GM21717 (cell line): Measurements from ENCODE around the gene ADISSP.

Experiments used
- ATAC-seq: cut with Tn5 transposase; IDR thresholded peaks from one replicate; pipeline ENCODE4 v1.9.1; 2021; ENCODE audit warnings: mild to moderate bottlenecking, moderate library complexity; ENCODE audit not compliant: unreplicated experiment

ADISSP gene

DNA sequence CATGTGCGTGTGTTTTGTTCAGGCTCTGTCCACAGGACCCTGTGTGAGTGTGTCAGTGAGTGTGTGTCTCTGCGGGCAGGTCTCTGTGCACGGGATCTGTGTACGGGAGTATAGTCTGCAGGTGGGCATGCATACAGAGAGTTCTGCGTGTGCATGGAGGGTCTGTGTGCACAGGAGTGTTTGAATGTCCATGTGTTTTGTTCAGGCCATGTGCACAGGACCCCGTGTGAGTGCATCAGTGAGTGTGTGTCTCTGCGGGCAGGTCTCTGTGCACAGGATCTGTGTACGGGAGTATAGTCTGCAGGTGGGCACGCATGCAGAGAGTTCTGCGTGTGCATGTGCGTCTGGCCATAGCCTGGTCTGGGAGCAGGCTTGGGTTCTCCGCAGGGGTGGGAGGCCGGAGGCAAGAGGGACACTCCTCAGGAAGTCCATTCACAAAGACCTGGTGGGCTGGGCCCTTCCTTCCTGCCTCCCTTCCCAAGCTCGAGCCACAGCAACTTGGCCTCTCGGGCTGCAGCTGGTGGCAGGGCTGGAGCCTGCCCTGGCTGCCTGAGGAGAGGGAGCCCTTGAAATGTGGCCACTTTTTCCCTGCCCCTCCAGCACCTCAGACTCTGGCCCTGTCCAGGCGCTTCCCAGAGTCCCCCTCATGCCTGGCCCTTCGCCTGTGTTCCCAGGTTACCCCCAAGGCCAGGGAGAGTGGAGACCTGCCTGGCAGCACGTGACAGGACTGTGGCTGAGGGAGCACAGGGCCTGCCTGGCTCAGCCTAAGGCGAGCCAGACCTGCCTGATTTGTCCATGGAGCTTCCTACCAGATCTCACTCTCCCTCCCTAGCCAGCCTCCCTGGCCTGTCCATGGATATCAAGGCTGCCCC, 28.3 kb downstream of the ADISSP start:
- ATAC-seq = no peak

- no peak for ATAC-seq
Observed at GRCh38 chr20:3738111-3739053, 29.2 kb downstream of the ADISSP start.

GRCh38 chr20:3735768-3736167, 31.8 kb downstream of the ADISSP start:
- no peak for ATAC-seq

DNA sequence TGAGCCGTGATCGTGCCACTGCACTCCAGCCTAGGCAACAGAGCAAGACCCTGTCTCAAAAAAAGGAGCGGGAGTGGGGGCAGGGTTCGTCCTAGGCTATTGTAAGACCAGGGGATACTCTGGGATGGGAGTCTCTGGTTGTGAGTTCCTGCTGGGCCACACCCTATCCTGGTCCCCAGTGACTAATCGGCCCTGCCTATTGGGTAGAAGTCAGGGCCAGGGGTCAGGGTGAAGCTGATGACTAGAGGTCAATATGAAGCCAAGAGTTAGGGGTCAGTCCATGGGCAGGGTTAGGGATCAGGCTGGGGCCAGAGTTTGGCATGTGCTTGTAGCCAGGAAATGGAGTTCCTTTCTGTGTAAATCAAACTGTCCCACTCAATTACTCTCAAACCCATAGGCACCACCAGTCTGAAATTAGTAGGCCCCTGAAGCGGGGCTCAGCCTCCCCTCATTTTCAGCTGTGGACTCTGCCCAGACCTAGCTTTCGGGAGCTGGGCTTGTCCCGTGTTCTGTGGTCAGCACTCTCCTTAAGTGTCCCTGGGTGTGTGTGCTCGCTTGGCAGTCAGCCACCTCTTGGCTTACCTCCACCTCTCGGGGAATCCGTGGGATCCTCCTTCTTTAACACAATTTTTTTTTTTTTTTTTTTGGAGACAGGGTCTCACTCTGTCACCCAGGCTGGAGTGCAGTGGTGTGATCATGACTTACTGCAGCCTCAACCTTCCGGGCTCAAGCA, 33.3 kb downstream of the ADISSP start:
- ATAC-seq = no peak

DNA sequence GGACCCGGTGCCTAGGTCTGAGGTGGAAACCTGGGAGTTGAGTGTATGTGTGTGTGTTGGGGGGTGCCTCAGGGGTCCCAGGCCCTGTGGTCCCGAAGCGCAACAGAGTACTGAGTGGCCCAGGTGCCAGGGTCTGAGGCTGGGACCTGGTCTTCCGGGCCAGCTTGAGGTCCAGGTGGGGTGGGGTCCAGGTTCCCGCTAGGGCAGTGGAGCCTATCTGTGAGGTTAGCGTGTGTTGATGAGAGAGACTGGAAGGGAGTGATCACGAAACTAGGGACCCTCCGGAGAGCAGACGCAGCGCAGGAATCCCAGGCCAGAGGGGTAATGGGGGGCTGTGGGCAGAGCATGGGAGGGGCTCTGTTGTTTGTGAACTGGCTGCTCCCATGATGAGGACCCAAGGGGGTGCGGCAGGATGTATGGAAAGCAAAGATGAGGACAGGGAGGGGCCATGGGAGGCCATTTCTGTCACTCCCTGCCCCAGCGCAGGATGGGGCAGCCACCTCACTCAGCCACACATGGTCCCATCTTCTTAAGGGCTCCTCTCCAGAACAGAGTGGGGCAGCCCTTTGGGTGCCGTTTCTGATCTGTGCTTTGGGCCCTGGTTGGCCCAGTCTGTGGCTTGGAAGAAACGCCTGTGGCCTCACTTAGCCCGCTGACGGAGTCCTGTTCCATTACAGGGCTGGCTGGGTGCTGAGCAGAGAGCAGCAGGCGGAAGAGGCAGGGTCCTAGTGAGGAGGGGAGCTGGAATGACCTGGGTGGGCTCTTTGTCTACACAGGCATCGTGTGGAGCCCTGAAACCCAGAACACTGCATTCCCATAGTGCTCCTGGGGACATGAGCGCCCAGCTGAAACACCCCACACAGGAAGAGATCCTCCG, 34.2 kb downstream of the ADISSP start:
- no peak for ATAC-seq

DNA sequence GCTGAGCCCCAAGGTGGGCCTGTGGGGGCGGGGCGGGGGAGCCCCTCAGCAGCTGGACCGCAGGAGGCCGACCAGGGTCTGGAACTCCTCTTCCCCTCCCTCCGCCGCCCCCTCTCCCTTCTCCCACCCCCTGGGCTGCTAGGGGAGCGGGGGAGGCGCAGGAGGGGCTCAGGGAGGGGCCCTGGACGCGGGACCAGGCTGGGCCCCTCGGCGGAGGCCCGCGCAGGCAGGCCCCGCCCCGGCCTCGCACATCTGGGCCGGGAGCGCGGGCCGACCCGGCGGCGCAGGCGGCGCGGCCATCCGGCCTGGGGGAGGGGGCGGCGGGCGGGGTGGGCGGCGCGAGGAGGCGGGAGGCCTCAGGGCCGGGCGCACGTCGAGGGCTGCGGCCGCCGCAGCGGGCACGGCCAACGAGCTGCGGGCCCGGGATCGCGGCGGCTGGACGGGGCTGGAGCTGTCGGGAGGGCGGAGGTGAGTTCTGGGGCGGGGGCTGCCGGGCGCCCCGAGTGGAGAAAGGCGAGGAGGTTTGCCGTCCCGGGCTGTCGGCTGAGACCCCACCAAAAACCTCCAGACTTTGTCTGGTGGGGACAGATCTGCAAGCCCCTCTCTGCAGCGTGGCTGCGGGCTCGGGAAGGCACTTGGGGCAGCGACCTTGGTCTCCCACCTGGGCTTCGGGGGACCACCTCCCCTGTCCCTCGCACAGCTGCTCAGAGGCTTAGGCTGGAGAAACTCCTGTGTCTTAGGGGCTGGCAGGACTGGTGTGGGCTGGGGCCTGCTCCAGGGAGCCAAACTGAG, 35.0 kb downstream of the ADISSP start, which contains the start of gene HSPA12B:
Gene HSPA12B, plus strand, starts transcription at position 359 of the 792 bp plus-strand sequence. CDS start 5,990 bp downstream, outside the sequence.
- ATAC-seq = no peak

DNA sequence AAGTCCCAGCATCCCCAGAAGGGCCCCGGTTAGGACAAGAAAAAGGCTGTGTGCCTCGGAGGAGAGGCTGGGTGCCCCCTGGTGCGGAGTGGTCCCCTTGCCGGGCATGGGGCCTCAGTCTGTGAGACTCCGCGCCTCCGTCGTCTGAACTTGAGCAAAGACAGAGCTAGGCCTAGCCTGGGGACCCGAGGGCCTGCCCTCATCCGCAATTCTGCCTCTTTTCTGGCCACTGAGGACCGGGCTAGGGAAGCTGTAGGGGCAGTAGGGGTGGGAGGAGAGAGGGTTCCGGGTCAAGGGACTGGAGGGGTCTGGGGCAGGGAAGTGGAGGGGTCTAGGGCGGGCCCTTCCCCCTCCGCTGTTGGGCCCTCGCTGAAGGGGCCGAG, 35.6 kb downstream of the ADISSP start:
- no peak for ATAC-seq

- no peak for ATAC-seq
Observed at GRCh38 chr20:3730803-3731672, 36.5 kb downstream of the ADISSP start.

GRCh38 chr20:3729811-3730540, 37.6 kb downstream of the ADISSP start:
- no peak for ATAC-seq

DNA sequence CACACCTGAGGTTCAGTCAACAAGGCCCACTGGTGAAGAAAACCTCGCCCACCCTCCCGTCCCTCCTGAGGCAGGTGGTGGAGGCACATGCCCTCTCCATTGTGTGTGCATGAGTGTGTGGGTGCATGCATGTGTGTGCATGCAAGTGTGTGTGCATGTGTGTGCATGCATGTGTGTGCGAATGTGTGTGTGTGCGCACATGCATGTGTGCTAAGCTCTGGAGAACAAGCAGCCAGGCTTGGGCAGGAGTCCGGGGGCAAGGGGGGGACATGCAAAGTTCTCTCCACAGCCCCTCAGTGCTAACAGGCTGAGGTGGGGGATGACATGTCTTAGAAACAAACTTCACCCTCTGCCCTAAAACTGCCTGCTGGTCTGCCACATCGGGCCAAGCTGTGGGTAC, 38.2 kb downstream of the ADISSP start:
- ATAC-seq = no peak

- no peak for ATAC-seq
Observed at GRCh38 chr20:3728876-3729275, 38.7 kb downstream of the ADISSP start.

- ATAC-seq = no peak
Observed at GRCh38 chr20:3728354-3728753, 39.2 kb downstream of the ADISSP start.

- ATAC-seq = no peak
Observed at GRCh38 chr20:3727401-3728021, 40.0 kb downstream of the ADISSP start.

- no peak for ATAC-seq
Observed at GRCh38 chr20:3724356-3724755, 43.2 kb downstream of the ADISSP start.

DNA sequence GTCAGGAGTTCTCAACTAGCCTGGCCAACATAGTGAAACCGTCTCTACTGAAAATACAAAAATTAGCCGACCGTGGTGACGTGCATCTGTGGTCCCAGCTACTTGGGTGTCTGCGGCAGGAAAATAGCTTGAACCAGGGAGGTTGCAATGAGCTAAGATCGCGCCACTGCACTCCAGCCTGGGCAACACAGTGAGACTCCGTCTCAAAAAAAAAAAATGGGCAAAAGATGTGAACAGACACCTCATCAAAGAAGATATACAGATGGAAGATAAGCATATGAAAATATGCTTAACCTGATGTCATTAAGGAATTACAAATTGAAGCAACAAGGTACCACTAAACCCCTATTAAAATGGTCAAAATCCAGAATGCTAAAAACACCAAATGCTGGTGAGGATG, 44.3 kb downstream of the ADISSP start:
- no peak for ATAC-seq

DNA sequence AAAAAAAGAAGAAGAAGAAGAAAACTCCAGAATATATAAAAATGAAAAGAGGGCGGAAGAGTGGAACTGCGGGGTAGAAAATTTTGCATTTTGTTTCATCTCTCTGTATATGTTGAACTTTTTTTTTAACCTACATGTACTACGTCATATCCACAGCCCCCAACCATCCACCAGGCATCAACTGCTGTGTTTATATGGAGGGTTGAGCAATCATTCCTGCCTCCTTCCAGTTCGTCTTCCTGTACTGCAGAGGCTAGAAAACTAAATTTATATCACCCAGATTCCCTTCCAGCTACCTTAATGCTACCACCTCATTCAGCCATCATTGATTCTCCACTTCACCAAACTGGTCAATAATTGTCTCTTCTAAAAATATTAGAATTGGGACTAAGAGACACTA, 45.6 kb downstream of the ADISSP start:
- no peak for ATAC-seq

DNA sequence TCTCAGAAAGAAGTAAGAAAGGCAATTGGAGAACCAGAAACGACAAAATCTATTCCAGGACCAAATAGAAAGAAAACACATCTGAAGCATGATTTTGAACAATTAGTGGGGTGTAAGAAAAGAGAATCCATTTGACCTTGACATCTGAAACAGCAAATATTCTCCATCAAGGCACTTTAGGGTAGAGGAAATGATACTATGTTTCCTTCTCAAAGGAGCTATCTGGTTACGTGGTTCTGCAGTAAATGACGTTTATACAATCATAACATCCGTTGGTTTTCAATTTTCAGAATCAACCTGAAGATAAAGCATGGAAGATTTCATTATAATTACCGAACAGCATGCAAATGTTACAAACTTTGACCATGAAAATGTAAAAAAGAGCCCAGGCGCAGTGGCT, 46.9 kb downstream of the ADISSP start:
- ATAC-seq = no peak
